Naive thymus-derived CD8-positive, alpha-beta T cell (primary cell): ENCODE measurements around the gene ANP32E. TPM values are rescaled to one million over a fixed set of nuclear protein-coding genes. Genes with fewer than 3 reads are reported as not detected.
A peak's percentile ranks its signal among the peaks of the same experiment; 100 is the strongest.
"Not testable (repeated sequence)": the region's sequence is repeated elsewhere in the genome, so short reads cannot be mapped to it uniquely, and the experiment has no call there.

Source experiments
- ATAC-seq, 2 donors: fragments of 150-1000 bp; cut with Tn5 transposase in 1 of 2; sonication (Bioruptor Pico), chemical (Tn5 transposase) in 1 of 2; 1 replicate in 1 of 2; 2 replicates in 1 of 2; pipeline ENCODE4 v1.10.0; 2021; ENCODE audit warnings: mild to moderate bottlenecking in 2 of 2, moderate library complexity in 2 of 2
- POLR2A ChIA-PET: fragments of 350-600 bp; sonication (Branson Sonifier 250); formaldehyde crosslinking; loops from one replicate; lab custom pipeline; 2021; ENCODE audit warnings: antibody characterized with exemption; lab: Charles Lee
- DNase-seq, 10 donors: peaks; one replicate each; pipeline versions ENCODE4 v3.0.0 to v3.0.0-alpha.2; 2020 to 2022
- H3K27ac Mint-ChIP-seq, 10 donors: one replicate each; pipeline ENCODE4 v1.8.0; 2020 to 2022; ENCODE audit warnings: mild to moderate bottlenecking in 10 of 10, mixed read lengths in 10 of 10, moderate library complexity in 4 of 10, inconsistent platforms in 1 of 10
- H3K27me3 Mint-ChIP-seq, 5 donors: one replicate each; pipeline ENCODE4 v1.8.0; 2021 to 2022; ENCODE audit warnings: mixed read lengths in 5 of 5
- H3K36me3 Mint-ChIP-seq, 3 donors: one replicate each; pipeline ENCODE4 v1.8.0; 2020 to 2022; ENCODE audit warnings: mixed read lengths in 3 of 3, mild to moderate bottlenecking in 2 of 3, inconsistent platforms in 1 of 3
- H3K4me1 Mint-ChIP-seq, 4 donors: one replicate each; pipeline ENCODE4 v1.8.0; 2021 to 2022; ENCODE audit warnings: mixed read lengths in 4 of 4
- H3K4me3 Mint-ChIP-seq, 10 donors: one replicate each; pipeline ENCODE4 v1.8.0; 2020 to 2022; ENCODE audit warnings: mild to moderate bottlenecking in 10 of 10, mixed read lengths in 10 of 10, moderate library complexity in 6 of 10, inconsistent platforms in 1 of 10
- H3K9me3 Mint-ChIP-seq, 9 donors: one replicate each; pipeline ENCODE4 v1.8.0; 2020 to 2022; ENCODE audit warnings: mixed read lengths in 9 of 9, mild to moderate bottlenecking in 3 of 9, inconsistent platforms in 1 of 9, moderate library complexity in 1 of 9
- polyA plus RNA-seq, 3 donors: library from polyadenylated mRNA; unstranded; fragments of 300-500 nt; fragmentation: Illumina TruSeq; gene quantifications; one replicate each; pipeline ENCODE4 v1.2.3, GENCODE V29; 2021
- total RNA-seq, 8 experiments: library from RNA in 2 of 8; stranded (reverse) in 2 of 8; gene quantifications; one replicate each; pipeline ENCODE4 v1.2.3 and lab custom pipeline; 2021 to 2026

The ANP32E gene
- total and polyA plus RNA-seq, 5 experiments from 2014 or later, result 44.8 to 51.3 (median 50.3) TPM

DNA sequence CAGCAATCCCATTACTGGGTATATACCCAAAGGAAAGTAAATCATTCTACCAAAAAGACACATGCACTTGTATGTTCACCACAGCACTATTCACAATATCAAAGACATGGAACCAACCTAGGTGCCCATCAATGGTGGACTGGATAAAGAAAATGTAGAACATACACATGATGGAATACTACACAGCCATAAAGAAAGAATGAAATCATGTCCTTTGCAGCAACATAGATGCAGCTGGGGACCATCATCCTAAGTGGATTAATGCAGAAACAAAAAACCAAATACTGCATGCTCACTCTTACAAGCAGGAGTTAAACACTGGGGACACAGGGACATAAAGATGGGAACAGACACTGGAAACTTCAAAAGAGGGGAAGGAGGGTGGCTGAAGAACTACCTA, 8.7 kb downstream of the ANP32E start:
- no peaks in the 10 kb centered on the region for H3K27me3 Mint-ChIP-seq
- H3K27ac Mint-ChIP-seq, result peak overlapping the region in 2 of 10 donors; percentile 20 to 55
- peaks cover 5 to 80% (median 13%) of the 10 kb centered on the region in 3 donors for H3K36me3 Mint-ChIP-seq

GRCh38 chr1:150226486-150226885, 9.4 kb downstream of the ANP32E start:
- H3K27me3 Mint-ChIP-seq, result no peaks in the 10 kb centered on the region
- H3K4me1 Mint-ChIP-seq, result peaks cover 0 to 8% (median under 1%) of the 10 kb centered on the region in 4 donors
- H3K4me3 Mint-ChIP-seq, result no peak overlapping the region
- peak overlapping the region in 6 of 10 donors; percentile 5 to 63 (median 16) for H3K27ac Mint-ChIP-seq
- H3K36me3 Mint-ChIP-seq, result peaks cover 5 to 83% (median 15%) of the 10 kb centered on the region in 3 donors
- no peak for ATAC-seq
- H3K9me3 Mint-ChIP-seq, result no peaks in the 10 kb centered on the region
- POLR2A ChIA-PET, result no interaction called here
- no peak for DNase-seq

More for the DNA sequence above, 8.7 kb downstream of the ANP32E start:
- Mint-ChIP-seq H3K4me1 (peaks cover 0 to 8% (median under 1%) of the 10 kb centered on the region in 4 donors), H3K9me3 (no peaks in the 10 kb centered on the region), H3K4me3 (no peak overlapping the region)
- ATAC-seq, result no peak
- POLR2A ChIA-PET, result no interaction called here
- DNase-seq, result no peak

- DNase-seq (no peak), ATAC-seq (no peak)
- Mint-ChIP-seq H3K9me3 (no peaks in the 10 kb centered on the region), H3K4me3 (no peak overlapping the region), H3K27me3 (no peaks in the 10 kb centered on the region), H3K36me3 (peaks cover 5 to 82% (median 15%) of the 10 kb centered on the region in 3 donors), H3K4me1 (peaks cover 0 to 8% (median under 1%) of the 10 kb centered on the region in 4 donors), H3K27ac (no peak overlapping the region)
- POLR2A ChIA-PET, result no interaction called here
Measured at GRCh38 chr1:150225546-150225945, 10.4 kb downstream of the ANP32E start.

GRCh38 chr1:150224983-150225382, 10.9 kb downstream of the ANP32E start:
- Mint-ChIP-seq H3K27ac (peak overlapping the region in 2 of 10 donors; percentile 13 to 36), H3K27me3 (no peaks in the 10 kb centered on the region), H3K4me1 (peaks cover 0 to 8% (median under 1%) of the 10 kb centered on the region in 4 donors), H3K36me3 (peaks cover 5 to 79% (median 18%) of the 10 kb centered on the region in 3 donors), H3K4me3 (no peak overlapping the region), H3K9me3 (no peaks in the 10 kb centered on the region)
- ATAC-seq, result no peak
- POLR2A ChIA-PET, result interaction anchor here (0.5 kb wide), 1 partner anchor 10 kb away, joined by 3 read pairs; no protein-coding TSS in a partner anchor
- DNase-seq, result no peak

DNA sequence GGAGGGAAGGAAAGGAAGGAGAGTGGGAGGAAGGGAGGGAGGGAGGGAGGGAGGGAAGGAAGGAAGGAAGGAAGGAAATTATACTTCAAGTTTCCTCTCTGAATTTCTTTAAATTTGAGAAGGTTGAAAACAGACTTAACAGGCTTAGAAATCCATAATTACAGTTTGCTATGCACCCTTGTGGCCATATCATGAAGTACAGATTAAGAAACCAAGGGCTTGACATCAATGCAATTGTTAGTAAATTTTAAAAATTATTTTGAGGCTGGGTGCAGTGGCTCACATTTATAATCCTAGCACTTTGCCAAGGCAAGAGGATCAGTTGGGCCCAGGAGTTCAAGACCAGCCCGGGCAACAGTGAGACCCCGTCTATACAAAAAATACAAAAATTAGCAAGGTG, 14.4 kb downstream of the ANP32E start:
- Mint-ChIP-seq H3K27me3 (no peaks in the 10 kb centered on the region), H3K9me3 (no peaks in the 10 kb centered on the region), H3K4me3 (no peak overlapping the region), H3K27ac (peak overlapping the region in 1 of 10 donors; percentile 43), H3K4me1 (peaks cover 0 to 6% (median under 1%) of the 10 kb centered on the region in 4 donors), H3K36me3 (peaks cover 2 to 57% (median 16%) of the 10 kb centered on the region in 3 donors)
- peak; percentile 64 to 70 for ATAC-seq
- POLR2A ChIA-PET, result interaction anchor here (0.6 kb wide), 1 partner anchor 56 kb away, joined by 4 read pairs; no protein-coding TSS in a partner anchor
- DNase-seq, result peak in 3 of 10 donors; percentile 29 to 38 (median 33)

- H3K9me3 Mint-ChIP-seq, H3K4me3 Mint-ChIP-seq, ATAC-seq, DNase-seq, H3K27ac Mint-ChIP-seq, H3K27me3 Mint-ChIP-seq: not testable (repeated sequence)
- H3K36me3 Mint-ChIP-seq, result peaks cover 0 to 15% (median 5%) of the 10 kb centered on the region in 3 donors
- H3K4me1 Mint-ChIP-seq, result peaks cover 3 to 18% (median 15%) of the 10 kb centered on the region in 4 donors
- POLR2A ChIA-PET, result interaction anchor here (4.3 kb wide), 1 partner anchor 19 kb away, joined by 46 read pairs; the partner anchor contains the start of gene ANP32E
Measured at GRCh38 chr1:150215855-150216254, 20.1 kb downstream of the ANP32E start.

DNA sequence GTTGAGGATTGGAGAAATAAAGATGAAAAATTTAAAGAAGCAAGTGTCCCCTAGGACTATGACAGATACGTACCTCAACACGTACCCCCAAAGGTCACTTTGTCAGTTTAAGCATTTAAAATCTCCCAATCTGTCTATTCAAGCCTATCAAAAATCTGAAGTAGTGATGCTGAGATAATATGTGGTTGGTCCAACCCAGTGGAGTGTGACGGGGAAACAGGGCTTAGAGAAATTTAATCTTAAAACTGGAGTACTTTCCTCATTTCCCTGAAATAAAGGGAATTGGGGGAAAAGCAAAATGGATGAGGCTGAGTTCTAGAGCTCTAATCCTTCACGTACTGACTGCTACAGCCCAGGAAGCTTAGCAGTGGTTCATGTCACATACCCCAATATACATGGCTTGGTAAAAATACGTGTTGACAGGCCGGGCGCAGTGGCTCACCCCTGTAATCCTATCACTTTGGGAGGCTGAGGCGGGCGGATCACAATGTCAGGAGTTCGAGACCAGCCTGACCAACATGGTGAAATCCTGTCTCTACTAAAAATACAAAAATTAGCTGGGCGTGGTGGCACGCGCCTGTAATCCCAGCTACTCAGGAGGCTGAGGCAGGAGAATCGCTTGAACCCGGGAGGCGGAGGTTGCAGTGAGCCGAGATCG, 21.7 kb downstream of the ANP32E start:
- H3K27me3 Mint-ChIP-seq, DNase-seq, H3K36me3 Mint-ChIP-seq, H3K9me3 Mint-ChIP-seq, ATAC-seq: not testable (repeated sequence)
- peaks cover 3 to 18% (median 15%) of the 10 kb centered on the region in 4 donors for H3K4me1 Mint-ChIP-seq
- POLR2A ChIA-PET, result interaction anchor here (0.7 to 4.3 kb wide), 5 partner anchors 10 to 273 kb away, joined by 3 to 46 read pairs (median 3); partner anchors contain the start of genes ANP32E and TARS2
- peak overlapping the region; percentile 85 to 96 (median 92) for H3K4me3 Mint-ChIP-seq
- H3K27ac Mint-ChIP-seq, result peak overlapping the region; percentile 92 to 99 (median 95)

DNA sequence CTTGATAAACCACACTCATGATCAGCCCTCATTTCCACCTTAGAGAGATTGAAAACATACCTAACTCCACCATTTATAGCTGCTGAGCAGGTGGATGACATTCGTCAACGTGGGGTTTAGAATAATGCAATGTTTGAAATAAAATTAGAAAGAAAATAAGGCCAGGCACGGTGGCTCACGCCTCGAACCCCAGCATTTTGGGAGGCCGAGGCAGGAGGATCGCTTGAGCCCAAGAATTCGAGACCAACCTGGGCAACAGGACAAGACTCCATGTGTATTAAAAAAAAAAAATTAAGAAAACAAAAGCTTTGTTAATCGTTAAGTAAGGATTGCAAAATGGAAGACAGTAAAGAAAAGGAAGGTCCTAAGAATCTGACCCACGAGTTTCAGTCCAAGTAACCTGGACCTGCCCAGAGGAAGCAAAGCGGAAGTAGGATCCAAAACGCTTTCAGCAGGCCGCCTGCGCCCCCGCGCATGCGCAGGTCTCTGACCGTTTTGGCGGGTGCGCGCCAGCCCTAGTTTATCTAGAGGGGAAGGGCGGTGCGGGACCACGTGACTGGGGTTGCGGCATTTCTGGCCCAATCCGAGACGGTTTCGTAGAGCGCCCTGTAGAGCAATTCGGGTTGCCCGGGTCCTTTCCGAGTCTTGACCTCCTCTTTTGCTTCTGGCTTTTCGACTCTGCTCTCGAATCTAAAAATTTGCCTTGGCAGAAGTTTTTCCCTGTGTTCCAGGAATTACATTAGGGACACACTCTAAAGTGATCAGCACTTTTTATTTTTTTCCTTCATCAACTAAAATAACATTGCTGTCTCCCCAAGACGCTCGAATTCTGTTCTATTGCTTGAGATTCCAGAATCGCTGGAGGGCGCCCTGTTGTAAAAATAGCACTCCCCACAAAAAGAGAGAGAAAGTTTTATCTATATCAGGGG, 22.5 kb downstream of the ANP32E start:
- H3K4me1 Mint-ChIP-seq, result peaks cover 3 to 18% (median 15%) of the 10 kb centered on the region in 4 donors
- peak; percentile 81 to 95 (median 88) for DNase-seq
- POLR2A ChIA-PET, result interaction anchor here (0.6 to 4.3 kb wide), 4 partner anchors 11 to 63 kb away, joined by 3 to 46 read pairs (median 4); partner anchors contain the start of genes ANP32E and PLEKHO1
- peak overlapping the region; percentile 85 to 96 (median 92) for H3K4me3 Mint-ChIP-seq
- peak overlapping the region; percentile 92 to 99 (median 95) for H3K27ac Mint-ChIP-seq
- peak; percentile 99 for ATAC-seq
- H3K36me3 Mint-ChIP-seq, result no peaks in the 10 kb centered on the region
- H3K9me3 Mint-ChIP-seq, result no peaks in the 10 kb centered on the region
- H3K27me3 Mint-ChIP-seq, result no peaks in the 10 kb centered on the region

DNA sequence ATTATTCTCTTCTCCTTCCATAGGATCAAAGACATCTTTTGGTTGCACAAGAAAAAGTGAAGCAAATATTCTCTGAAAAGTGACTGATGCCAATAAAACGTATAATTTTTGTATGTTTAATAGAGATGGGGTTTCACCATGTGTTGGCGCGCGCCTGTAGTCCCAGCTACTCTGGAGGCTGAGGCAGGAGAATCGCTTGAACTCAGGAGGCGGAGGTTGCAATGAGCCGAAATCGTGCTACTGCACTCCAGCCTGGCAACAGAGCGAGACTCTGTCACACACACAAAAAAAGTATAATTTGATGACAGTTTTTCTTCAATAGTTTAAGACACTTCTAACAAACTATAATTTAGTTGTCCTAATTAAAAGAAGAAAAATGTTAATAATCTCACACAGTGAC, 23.8 kb downstream of the ANP32E start:
- no peaks in the 10 kb centered on the region for H3K27me3 Mint-ChIP-seq
- ATAC-seq, result no peak
- DNase-seq, result no peak
- no peaks in the 10 kb centered on the region for H3K9me3 Mint-ChIP-seq
- POLR2A ChIA-PET, result interaction anchor here (4.3 kb wide), 1 partner anchor 23 kb away, joined by 46 read pairs; the partner anchor contains the start of gene ANP32E
- no peaks in the 10 kb centered on the region for H3K36me3 Mint-ChIP-seq
- no peak overlapping the region for H3K27ac Mint-ChIP-seq
- peaks cover 3 to 18% (median 15%) of the 10 kb centered on the region in 4 donors for H3K4me1 Mint-ChIP-seq
- H3K4me3 Mint-ChIP-seq, result no peak overlapping the region

DNA sequence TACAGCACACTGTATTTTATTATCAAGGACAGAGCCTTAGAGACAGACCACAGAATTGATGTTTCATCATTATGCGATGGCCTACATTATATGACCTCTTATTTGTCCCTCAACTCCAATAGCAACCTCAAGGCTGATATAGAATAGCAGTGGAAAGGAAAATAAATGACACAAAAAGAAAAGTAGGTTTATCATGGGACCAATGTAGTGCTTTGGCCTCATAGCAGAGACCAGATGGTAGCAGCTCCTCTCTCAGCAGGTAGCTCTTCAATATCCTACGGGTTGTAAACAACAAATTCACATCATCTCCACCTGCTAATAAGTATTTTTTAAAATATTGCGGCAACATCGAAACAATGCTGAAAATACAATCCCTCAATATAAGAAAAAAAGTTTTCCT, 25.2 kb downstream of the ANP32E start:
- H3K9me3 Mint-ChIP-seq, result no peaks in the 10 kb centered on the region
- H3K36me3 Mint-ChIP-seq, result no peaks in the 10 kb centered on the region
- POLR2A ChIA-PET, result no interaction called here
- H3K4me3 Mint-ChIP-seq, result no peak overlapping the region
- H3K27ac Mint-ChIP-seq, result no peak overlapping the region
- no peak for ATAC-seq
- no peak for DNase-seq
- H3K4me1 Mint-ChIP-seq, result peaks cover 3 to 18% (median 15%) of the 10 kb centered on the region in 4 donors
- peaks cover 0 to 2% (median 0%) of the 10 kb centered on the region in 5 donors for H3K27me3 Mint-ChIP-seq

DNA sequence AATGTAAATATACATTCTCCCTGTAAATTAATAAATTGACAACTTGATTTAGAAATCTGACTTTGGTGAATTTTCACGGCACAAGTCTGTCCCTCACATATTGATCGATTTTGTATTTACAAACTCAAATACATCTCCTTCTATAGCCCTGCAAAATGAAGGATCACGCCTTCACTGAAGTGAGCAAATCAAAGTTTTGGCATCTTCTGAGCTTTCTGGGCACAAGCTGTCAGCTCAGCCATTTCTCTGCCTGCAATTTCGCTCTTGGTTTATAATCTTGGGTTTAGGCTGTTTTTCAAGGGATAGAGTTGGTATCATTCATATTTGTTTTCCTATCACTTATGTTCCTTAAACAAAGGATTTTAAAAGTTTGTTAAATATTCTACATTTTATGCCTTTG, 25.8 kb downstream of the ANP32E start:
- no peak for ATAC-seq
- Mint-ChIP-seq H3K9me3 (no peaks in the 10 kb centered on the region), H3K27me3 (peaks cover 0 to 2% (median 0%) of the 10 kb centered on the region in 5 donors), H3K4me1 (peaks cover 3 to 18% (median 15%) of the 10 kb centered on the region in 4 donors), H3K36me3 (no peaks in the 10 kb centered on the region), H3K4me3 (no peak overlapping the region), H3K27ac (no peak overlapping the region)
- DNase-seq, result no peak
- POLR2A ChIA-PET, result no interaction called here

GRCh38 chr1:150208460-150208859, 27.5 kb downstream of the ANP32E start:
- H3K4me1 Mint-ChIP-seq, DNase-seq, H3K4me3 Mint-ChIP-seq, ATAC-seq, H3K36me3 Mint-ChIP-seq, POLR2A ChIA-PET, H3K27ac Mint-ChIP-seq, H3K9me3 Mint-ChIP-seq, H3K27me3 Mint-ChIP-seq: not testable (repeated sequence)
